Activated naive CD4-positive, alpha-beta T cell treated with anti-CD3 and anti-CD28 coated beads for 36 hours (primary cell): ENCODE measurements around the gene ABHD8. TPM values are rescaled to one million over a fixed set of nuclear protein-coding genes. Genes with fewer than 3 reads are reported as not detected.

Experiments used
- CTCF ChIA-PET: fragments of 350-600 bp; sonication (Branson Sonifier 250); formaldehyde crosslinking; loops from one replicate; lab custom pipeline; 2021; ENCODE audit warnings: antibody characterized with exemption; lab: Charles Lee
- DNase-seq: peaks from one replicate; pipeline ENCODE4 v3.0.0-alpha.2; 2020
- H3K27ac Mint-ChIP-seq: one replicate; pipeline ENCODE4 v1.8.0; 2021; ENCODE audit warnings: mild to moderate bottlenecking, mixed read lengths
- H3K27me3 Mint-ChIP-seq: one replicate; pipeline ENCODE4 v1.8.0; 2021; ENCODE audit warnings: low read depth, mixed read lengths
- H3K36me3 Mint-ChIP-seq: one replicate; pipeline ENCODE4 v1.8.0; 2021; ENCODE audit warnings: low read depth, mixed read lengths
- H3K4me1 Mint-ChIP-seq: one replicate; pipeline ENCODE4 v1.8.0; 2021; ENCODE audit warnings: low read depth, mixed read lengths
- H3K4me3 Mint-ChIP-seq: one replicate; pipeline ENCODE4 v1.8.0; 2021; ENCODE audit warnings: mild to moderate bottlenecking, moderate library complexity, mixed read lengths
- H3K9me3 Mint-ChIP-seq: one replicate; pipeline ENCODE4 v1.8.0; 2021; ENCODE audit warnings: mixed read lengths
- intact Hi-C: fragments of 100-400 bp; cut with micrococcal nuclease; formaldehyde crosslinking; loops from one replicate; pipeline ENCODE4 v1.15.1; 2023
- total RNA-seq, 2 experiments: library from RNA; stranded (reverse); gene quantifications; one replicate each; pipeline ENCODE4 v1.2.3, GENCODE V29; 2021

Gene ABHD8
- total RNA-seq, 2 experiments from 2014 or later = 4.1 to 4.4 TPM

GRCh38 chr19:17323964-17324332 is 20.7 kb upstream of the ABHD8 start:
- DNase-seq = peak; percentile 63
- no peak overlapping the region for H3K27ac Mint-ChIP-seq
- peaks cover 9% of the 10 kb centered on the region for H3K4me1 Mint-ChIP-seq
- CTCF ChIA-PET = no interaction called here
- peaks cover 13% of the 10 kb centered on the region for H3K36me3 Mint-ChIP-seq
- no peak overlapping the region for H3K4me3 Mint-ChIP-seq
- intact Hi-C loops = no loop called here
- no peaks in the 10 kb centered on the region for H3K9me3 Mint-ChIP-seq
- H3K27me3 Mint-ChIP-seq = no peaks in the 10 kb centered on the region

GRCh38 chr19:17323300-17323963 is 20.2 kb upstream of the ABHD8 start:
- Mint-ChIP-seq H3K9me3 (no peaks in the 10 kb centered on the region), H3K4me3 (no peak overlapping the region), H3K4me1 (peaks cover 9% of the 10 kb centered on the region), H3K27ac (no peak overlapping the region), H3K36me3 (peaks cover 13% of the 10 kb centered on the region), H3K27me3 (no peaks in the 10 kb centered on the region)
- CTCF ChIA-PET = no interaction called here
- intact Hi-C loops = no loop called here
- DNase-seq = no peak

DNA sequence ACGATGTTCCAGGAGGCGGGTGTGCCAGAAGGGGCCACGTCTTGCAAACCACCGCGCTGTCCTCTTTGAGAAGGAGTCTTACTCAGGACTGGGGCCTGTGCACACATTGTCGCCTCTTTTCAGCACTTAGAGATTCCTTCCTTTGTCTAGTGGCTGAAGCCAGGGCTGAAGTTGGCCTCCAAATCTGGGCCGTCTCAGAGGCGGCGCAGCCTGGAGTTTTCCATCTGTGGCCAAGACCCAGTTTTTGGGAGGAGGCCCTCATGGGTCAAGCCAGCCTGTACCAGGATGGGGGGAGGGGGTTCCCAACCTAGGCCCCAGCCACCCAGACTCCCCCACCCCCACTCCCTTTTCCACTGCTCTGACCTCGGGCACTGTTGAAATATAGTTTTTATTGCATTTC is 19.6 kb upstream of the ABHD8 start:
- Mint-ChIP-seq H3K4me1 (peaks cover 9% of the 10 kb centered on the region), H3K36me3 (peaks cover 13% of the 10 kb centered on the region), H3K4me3 (no peak overlapping the region), H3K9me3 (no peaks in the 10 kb centered on the region), H3K27ac (no peak overlapping the region), H3K27me3 (no peaks in the 10 kb centered on the region)
- DNase-seq = no peak
- intact Hi-C loops = no loop called here
- CTCF ChIA-PET = no interaction called here

DNA sequence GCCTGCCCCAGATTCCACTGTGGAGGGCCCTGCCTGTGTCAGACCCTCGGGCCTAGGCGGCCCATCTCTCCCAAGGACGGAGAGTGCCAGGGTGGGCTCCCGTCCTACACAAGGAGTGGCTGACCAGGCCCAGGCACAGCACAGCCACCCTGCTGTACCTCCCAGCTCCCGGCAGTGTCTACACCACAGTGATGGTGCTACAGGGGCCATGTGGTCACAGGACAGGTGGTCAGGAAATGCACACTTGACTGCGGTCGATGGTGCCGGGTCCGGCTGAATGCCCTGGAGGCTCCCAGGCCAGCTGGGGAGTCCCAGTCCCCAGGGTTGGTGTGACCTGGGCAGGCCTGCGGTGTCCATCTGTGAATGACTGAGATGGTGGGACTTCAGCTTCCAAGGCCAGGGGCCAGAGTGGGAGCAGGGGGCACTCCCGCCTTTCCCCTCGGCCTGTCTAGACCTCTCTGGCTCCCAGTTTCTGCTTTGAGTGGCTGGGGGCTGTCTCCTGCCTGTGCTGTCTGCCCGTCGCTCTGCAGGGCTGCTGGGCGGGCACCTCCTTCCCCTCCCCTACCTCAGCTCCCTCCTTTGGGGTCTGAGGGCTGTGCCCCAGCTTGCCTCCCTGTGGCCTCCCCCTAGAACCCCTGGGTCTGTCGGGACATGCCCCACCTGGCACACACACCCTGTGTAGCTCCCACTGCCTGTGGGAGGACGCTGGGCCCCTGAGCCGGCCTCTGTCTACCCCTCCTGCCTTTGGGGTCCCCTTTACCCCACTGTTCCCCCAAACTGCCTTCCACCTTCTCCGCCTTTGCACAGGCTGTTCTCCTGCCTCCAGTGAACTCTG is 18.6 kb upstream of the ABHD8 start:
- no peaks in the 10 kb centered on the region for H3K27me3 Mint-ChIP-seq
- CTCF ChIA-PET = no interaction called here

DNA sequence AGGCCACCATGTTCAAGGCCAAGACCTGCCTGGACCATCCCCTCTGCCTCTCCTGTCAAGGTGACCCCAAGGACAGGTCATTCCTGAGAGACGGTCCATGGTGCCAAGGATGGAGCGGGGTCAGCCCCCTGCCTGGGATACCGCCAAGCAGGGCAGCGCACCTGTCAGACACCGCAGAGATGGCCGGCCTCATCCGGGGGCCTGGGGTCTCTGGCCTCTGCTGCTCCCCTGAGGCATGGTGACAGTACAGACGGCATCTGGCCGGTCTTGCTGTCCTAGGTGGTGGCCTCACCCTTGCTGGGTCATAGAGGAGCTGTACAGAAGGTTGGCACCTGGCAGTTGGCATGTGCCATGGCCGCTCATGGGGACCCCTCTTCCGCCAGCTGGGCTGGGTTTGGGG is 17.2 kb upstream of the ABHD8 start:
- Mint-ChIP-seq H3K27me3 (no peaks in the 10 kb centered on the region), H3K4me1 (peaks cover 9% of the 10 kb centered on the region), H3K36me3 (peaks cover 22% of the 10 kb centered on the region), H3K4me3 (no peak overlapping the region), H3K27ac (no peak overlapping the region), H3K9me3 (no peaks in the 10 kb centered on the region)
- CTCF ChIA-PET = no interaction called here
- intact Hi-C loops = no loop called here
- no peak for DNase-seq

More for the DNA sequence above, 18.6 kb upstream of the ABHD8 start:
- intact Hi-C loops = no loop called here
- peaks cover 9% of the 10 kb centered on the region for H3K4me1 Mint-ChIP-seq
- H3K4me3 Mint-ChIP-seq = no peak overlapping the region
- no peaks in the 10 kb centered on the region for H3K9me3 Mint-ChIP-seq
- DNase-seq = no peak
- H3K27ac Mint-ChIP-seq = peak overlapping the region; percentile 60
- H3K36me3 Mint-ChIP-seq = peaks cover 13% of the 10 kb centered on the region

GRCh38 chr19:17319473-17320238 is 16.4 kb upstream of the ABHD8 start:
- Mint-ChIP-seq H3K27ac (no peak overlapping the region), H3K4me1 (peaks cover 9% of the 10 kb centered on the region), H3K4me3 (no peak overlapping the region), H3K36me3 (peaks cover 22% of the 10 kb centered on the region), H3K27me3 (no peaks in the 10 kb centered on the region), H3K9me3 (no peaks in the 10 kb centered on the region)
- DNase-seq = no peak
- CTCF ChIA-PET = no interaction called here
- intact Hi-C loops = no loop called here

- intact Hi-C loops = no loop called here
- H3K27me3 Mint-ChIP-seq = no peaks in the 10 kb centered on the region
- no peak overlapping the region for H3K4me3 Mint-ChIP-seq
- CTCF ChIA-PET = no interaction called here
- no peak overlapping the region for H3K27ac Mint-ChIP-seq
- H3K9me3 Mint-ChIP-seq = no peaks in the 10 kb centered on the region
- peaks cover 9% of the 10 kb centered on the region for H3K4me1 Mint-ChIP-seq
- H3K36me3 Mint-ChIP-seq = peaks cover 24% of the 10 kb centered on the region
- no peak for DNase-seq
Measured at GRCh38 chr19:17318966-17319365, 15.7 kb upstream of the ABHD8 start.

DNA sequence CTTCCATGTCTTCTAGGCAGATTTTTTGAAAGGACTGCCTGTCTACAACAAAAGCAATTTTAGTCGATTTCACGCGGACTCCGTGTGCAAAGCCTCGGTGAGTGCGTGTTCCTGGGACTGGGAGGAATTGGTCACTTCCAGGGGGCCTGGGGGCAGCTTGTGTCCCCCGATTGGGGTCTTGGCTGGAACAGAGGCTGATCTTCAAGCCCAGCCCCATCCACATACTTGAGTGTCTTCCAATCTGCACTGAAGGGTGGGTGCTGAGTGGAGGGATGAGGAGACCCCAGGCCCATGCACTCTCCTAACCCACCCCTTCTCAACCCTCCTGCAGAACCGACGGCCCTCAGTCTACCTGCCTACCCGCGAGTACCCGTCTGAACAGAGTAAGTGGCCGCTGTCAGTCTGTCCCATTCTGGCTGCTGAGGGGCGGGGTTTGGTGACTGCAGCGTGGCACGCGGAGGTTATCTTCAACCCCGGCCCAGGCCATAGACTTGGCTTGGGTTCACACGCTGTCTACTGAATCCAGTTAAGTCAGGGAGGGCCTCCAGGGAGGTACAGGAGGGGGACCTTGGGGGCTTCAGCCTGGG is 10.9 kb upstream of the ABHD8 start:
- CTCF ChIA-PET = interaction anchor here (0.6 kb wide), 2 partner anchors 233 to 340 kb away, joined by 3 read pairs; no protein-coding TSS in a partner anchor
- intact Hi-C loops = no loop called here
- Mint-ChIP-seq H3K9me3 (no peaks in the 10 kb centered on the region), H3K27ac (no peak overlapping the region), H3K4me3 (no peak overlapping the region), H3K36me3 (peaks cover 16% of the 10 kb centered on the region), H3K4me1 (peaks cover 23% of the 10 kb centered on the region), H3K27me3 (no peaks in the 10 kb centered on the region)
- no peak for DNase-seq

- H3K36me3 Mint-ChIP-seq = peaks cover 16% of the 10 kb centered on the region
- H3K4me1 Mint-ChIP-seq = peaks cover 31% of the 10 kb centered on the region
- no peak overlapping the region for H3K4me3 Mint-ChIP-seq
- H3K9me3 Mint-ChIP-seq = no peaks in the 10 kb centered on the region
- CTCF ChIA-PET = no interaction called here
- intact Hi-C loops = no loop called here
- H3K27ac Mint-ChIP-seq = no peak overlapping the region
- DNase-seq = no peak
- H3K27me3 Mint-ChIP-seq = no peaks in the 10 kb centered on the region
Measured at GRCh38 chr19:17312189-17313113, 9.2 kb upstream of the ABHD8 start.

DNA sequence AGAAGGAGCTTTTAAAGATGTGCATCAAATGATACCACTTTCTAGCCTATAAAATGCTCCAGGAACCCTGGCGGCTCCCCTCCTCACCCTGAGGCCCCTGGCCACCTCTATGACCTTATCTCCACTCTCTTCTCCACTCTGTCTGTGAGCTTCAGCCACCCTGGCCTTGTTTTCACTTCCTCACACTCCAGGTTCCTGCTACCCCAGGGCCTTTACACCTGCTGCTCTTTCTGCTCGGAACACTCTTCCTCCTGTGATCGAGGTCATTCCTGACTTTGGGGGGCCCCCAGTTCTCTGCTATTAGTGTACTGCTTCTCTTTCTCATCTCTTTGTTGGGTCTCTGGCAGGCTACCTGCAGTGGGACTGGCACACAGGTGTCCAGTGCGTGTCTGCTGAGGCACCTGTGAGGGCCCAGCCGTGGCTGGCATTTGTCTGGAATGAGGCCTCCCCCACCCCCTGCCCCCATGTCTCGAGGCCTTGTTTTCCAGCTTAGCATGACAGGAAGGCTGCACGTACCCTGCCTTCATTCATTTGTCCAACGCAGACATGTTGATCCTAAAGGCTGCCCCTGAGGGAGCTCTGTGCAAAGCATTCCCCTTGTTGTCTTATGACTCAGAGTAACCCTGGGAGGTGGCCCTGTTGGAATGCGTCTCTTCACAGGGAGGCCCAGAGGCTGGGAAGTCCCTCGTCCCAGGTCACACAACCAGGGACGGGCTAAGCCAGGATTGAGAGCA is 8.4 kb upstream of the ABHD8 start:
- Mint-ChIP-seq H3K9me3 (no peaks in the 10 kb centered on the region), H3K27me3 (no peaks in the 10 kb centered on the region), H3K27ac (no peak overlapping the region), H3K4me3 (peak overlapping the region; percentile 41), H3K36me3 (peaks cover 15% of the 10 kb centered on the region), H3K4me1 (peaks cover 36% of the 10 kb centered on the region)
- DNase-seq = no peak
- intact Hi-C loops = no loop called here
- CTCF ChIA-PET = interaction anchor here (1.0 kb wide), 1 partner anchor 31 kb away, joined by 3 read pairs; no protein-coding TSS in a partner anchor

DNA sequence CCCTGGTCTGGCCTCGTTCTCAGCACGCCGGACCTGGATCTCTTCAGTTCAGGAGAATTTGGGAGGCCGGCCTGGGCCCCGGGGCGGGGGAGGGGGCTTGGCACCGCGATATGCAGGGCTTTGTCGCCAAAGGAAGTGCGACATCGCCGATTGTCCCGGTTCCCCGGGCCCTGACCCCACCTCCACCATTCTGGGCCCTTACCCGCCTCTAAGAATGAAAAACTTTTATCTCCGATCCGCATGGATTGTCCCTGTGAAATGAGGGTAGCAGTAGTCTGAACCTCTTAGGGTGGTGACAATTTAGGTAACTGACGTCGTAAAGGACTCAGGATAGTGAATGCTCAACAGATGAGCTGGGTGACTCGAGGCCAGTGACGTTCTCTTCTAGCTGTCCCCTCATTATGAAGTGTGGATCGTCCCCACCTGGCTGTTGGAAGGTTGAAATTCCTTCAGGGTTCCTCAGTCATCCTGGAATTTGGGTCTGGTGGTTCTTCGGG is 6.8 kb upstream of the ABHD8 start:
- peaks cover 7% of the 10 kb centered on the region for H3K36me3 Mint-ChIP-seq
- H3K9me3 Mint-ChIP-seq = no peaks in the 10 kb centered on the region
- H3K4me3 Mint-ChIP-seq = peak overlapping the region; percentile 97
- DNase-seq = no peak
- H3K27me3 Mint-ChIP-seq = no peaks in the 10 kb centered on the region
- intact Hi-C loops = loop anchor here (1.0 to 10.0 kb wide), 9 partner anchors 18 to 768 kb away; partner anchors contain the start of genes CHERP, GTPBP3, HAUS8 and MYO9B
- CTCF ChIA-PET = interaction anchor here (2.1 kb wide), 1 partner anchor 16 kb away, joined by 6 read pairs; no protein-coding TSS in a partner anchor
- peak overlapping the region; percentile 86 for H3K27ac Mint-ChIP-seq
- H3K4me1 Mint-ChIP-seq = peaks cover 42% of the 10 kb centered on the region
